A549 treated with CpdA at 1 μM for 4 hours (cell line): Measurements from ENCODE around the gene KLF4. TPM values are rescaled to one million over a fixed set of nuclear protein-coding genes. Genes with fewer than 3 reads are reported as not detected.

Experiments used
- total RNA-seq: library from RNA; stranded (reverse); fragments of 200-300 nt; extraction: Qiagen RNA extraction; gene quantifications from 5 replicates; pipeline ENCODE4 v1.2.3, GENCODE V29; 2022; ENCODE audit warnings: low read depth

The KLF4 gene
- 12.2 to 19.3 TPM (median 13.4 TPM) in 5 replicates for total RNA-seq

DNA sequence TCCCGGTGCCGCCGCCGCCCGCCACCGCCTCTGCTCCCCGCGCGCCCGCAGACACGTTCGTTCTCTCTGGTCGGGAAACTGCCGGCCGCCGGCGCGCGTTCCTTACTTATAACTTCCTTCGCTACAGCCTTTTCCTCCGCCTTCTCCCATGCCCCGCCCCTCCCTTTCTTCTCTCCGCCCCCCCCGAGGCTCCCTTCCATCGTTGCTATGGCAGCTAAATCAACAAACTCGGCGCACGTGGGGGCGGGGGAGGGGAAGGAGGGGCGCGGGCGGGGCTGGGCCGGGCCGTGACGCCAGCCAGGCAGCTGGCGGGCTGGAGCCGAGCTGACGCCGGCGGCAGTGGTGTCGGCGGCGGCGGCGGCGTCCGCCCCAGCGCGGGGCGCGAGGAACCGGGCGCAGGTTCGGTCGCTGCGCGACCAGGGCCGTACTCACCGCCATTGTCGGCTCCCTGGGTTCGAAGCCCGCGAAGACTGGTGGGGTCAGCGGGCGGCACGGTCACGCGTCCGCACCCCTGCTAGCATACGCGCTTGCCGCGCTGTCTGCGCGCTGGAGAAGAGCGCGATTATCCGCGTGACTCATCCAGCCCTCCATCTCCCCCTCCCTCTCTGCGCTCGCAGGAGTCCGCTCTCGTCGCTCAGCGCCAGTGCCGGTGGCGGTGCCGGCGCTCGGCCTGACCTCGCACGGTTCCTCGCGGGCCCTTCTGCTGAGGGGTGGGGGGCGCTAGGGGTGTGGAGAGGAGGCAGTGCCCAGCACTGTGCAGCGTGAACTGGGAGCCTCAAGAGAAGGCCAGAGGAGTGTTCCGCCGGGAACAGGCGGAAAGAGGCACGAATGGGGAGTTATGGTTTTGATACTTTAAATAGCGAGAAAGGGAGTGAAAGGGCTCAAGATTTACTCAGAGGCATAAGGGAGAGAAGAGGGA lies at the start of gene KLF4:
Gene KLF4, minus strand, starts transcription at position 83 of the 919 bp plus-strand sequence. CDS start 597 bp downstream, outside the sequence.

Other genes with a start within 250 kb of the KLF4 start
- gene RAD23B, start 206.5 kb downstream of the KLF4 start, total RNA-seq, result 93.0 to 114 TPM (median 108 TPM) in 5 replicates